ENCODE measurements around the gene NUDC. TPM values are rescaled to one million over a fixed set of nuclear protein-coding genes. Genes with fewer than 3 reads are reported as not detected.

The NUDC gene
- total and polyA plus RNA-seq, 2 of the 13 experiments (the other 11 are each of a cell fraction or from before 2014, with no cell fraction given) = 34.7 to 104 TPM

- peak; percentile 31; the same call in 1 of the 2 replicates for TF ChIP-seq SNAI1 (CRISPR knock-in tag; IDR thresholded peaks at IDR 0.05; ENCODE audit: borderline replicate concordance)
- TF ChIP-seq SP4 (CRISPR knock-in tag; IDR thresholded peaks at IDR 0.05) = peak; percentile 60; the same call in 1 of the 2 replicates
- TF ChIP-seq, protein P1, sequence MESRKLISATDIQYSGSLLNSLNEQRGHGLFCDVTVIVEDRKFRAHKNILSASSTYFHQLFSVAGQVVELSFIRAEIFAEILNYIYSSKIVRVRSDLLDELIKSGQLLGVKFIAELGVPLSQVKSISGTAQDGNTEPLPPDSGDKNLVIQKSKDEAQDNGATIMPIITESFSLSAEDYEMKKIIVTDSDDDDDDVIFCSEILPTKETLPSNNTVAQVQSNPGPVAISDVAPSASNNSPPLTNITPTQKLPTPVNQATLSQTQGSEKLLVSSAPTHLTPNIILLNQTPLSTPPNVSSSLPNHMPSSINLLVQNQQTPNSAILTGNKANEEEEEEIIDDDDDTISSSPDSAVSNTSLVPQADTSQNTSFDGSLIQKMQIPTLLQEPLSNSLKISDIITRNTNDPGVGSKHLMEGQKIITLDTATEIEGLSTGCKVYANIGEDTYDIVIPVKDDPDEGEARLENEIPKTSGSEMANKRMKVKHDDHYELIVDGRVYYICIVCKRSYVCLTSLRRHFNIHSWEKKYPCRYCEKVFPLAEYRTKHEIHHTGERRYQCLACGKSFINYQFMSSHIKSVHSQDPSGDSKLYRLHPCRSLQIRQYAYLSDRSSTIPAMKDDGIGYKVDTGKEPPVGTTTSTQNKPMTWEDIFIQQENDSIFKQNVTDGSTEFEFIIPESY (CRISPR knock-in tag; IDR thresholded peaks at IDR 0.05) = 0 out of 2 replicates have a peak, but pooled peaks have one; percentile 19
- TF ChIP-seq PHB2 (IDR thresholded peaks at IDR 0.05; ENCODE audit: partially characterized antibody) = no peak
- no peak for TF ChIP-seq PRMT3 (CRISPR knock-in tag; IDR thresholded peaks at IDR 0.05; ENCODE audit: borderline replicate concordance, low read depth)
- TF ChIP-seq TOPORS (CRISPR knock-in tag; IDR thresholded peaks at IDR 0.05) = peak; percentile 69
- peak; percentile 89 for TF ChIP-seq ZNF891 (CRISPR knock-in tag; IDR thresholded peaks at IDR 0.05)
- TF ChIP-seq ATM (IDR thresholded peaks at IDR 0.05; ENCODE audit: borderline replicate concordance) = no peak
- TF ChIP-seq TBX2 (CRISPR knock-in tag; IDR thresholded peaks at IDR 0.05; ENCODE audit: borderline replicate concordance) = peak; percentile 82
- TF ChIP-seq ZBTB43 (CRISPR knock-in tag; conservative IDR thresholded peaks at IDR 0.05) = no peak
- TF ChIP-seq, protein P2, sequence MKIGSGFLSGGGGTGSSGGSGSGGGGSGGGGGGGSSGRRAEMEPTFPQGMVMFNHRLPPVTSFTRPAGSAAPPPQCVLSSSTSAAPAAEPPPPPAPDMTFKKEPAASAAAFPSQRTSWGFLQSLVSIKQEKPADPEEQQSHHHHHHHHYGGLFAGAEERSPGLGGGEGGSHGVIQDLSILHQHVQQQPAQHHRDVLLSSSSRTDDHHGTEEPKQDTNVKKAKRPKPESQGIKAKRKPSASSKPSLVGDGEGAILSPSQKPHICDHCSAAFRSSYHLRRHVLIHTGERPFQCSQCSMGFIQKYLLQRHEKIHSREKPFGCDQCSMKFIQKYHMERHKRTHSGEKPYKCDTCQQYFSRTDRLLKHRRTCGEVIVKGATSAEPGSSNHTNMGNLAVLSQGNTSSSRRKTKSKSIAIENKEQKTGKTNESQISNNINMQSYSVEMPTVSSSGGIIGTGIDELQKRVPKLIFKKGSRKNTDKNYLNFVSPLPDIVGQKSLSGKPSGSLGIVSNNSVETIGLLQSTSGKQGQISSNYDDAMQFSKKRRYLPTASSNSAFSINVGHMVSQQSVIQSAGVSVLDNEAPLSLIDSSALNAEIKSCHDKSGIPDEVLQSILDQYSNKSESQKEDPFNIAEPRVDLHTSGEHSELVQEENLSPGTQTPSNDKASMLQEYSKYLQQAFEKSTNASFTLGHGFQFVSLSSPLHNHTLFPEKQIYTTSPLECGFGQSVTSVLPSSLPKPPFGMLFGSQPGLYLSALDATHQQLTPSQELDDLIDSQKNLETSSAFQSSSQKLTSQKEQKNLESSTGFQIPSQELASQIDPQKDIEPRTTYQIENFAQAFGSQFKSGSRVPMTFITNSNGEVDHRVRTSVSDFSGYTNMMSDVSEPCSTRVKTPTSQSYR (CRISPR knock-in tag; IDR thresholded peaks at IDR 0.05; ENCODE audit: borderline replicate concordance) = 0 out of 2 replicates have a peak, but pooled peaks have one; percentile 4
- TF ChIP-seq NR2F6 (IDR thresholded peaks at IDR 0.05) = no peak
- no peak for TF ChIP-seq NR2F6 (CRISPR knock-in tag; IDR thresholded peaks at IDR 0.05)
- no peak for TF ChIP-seq IKZF1 (IDR thresholded peaks at IDR 0.05)
- TF ChIP-seq, protein P3, sequence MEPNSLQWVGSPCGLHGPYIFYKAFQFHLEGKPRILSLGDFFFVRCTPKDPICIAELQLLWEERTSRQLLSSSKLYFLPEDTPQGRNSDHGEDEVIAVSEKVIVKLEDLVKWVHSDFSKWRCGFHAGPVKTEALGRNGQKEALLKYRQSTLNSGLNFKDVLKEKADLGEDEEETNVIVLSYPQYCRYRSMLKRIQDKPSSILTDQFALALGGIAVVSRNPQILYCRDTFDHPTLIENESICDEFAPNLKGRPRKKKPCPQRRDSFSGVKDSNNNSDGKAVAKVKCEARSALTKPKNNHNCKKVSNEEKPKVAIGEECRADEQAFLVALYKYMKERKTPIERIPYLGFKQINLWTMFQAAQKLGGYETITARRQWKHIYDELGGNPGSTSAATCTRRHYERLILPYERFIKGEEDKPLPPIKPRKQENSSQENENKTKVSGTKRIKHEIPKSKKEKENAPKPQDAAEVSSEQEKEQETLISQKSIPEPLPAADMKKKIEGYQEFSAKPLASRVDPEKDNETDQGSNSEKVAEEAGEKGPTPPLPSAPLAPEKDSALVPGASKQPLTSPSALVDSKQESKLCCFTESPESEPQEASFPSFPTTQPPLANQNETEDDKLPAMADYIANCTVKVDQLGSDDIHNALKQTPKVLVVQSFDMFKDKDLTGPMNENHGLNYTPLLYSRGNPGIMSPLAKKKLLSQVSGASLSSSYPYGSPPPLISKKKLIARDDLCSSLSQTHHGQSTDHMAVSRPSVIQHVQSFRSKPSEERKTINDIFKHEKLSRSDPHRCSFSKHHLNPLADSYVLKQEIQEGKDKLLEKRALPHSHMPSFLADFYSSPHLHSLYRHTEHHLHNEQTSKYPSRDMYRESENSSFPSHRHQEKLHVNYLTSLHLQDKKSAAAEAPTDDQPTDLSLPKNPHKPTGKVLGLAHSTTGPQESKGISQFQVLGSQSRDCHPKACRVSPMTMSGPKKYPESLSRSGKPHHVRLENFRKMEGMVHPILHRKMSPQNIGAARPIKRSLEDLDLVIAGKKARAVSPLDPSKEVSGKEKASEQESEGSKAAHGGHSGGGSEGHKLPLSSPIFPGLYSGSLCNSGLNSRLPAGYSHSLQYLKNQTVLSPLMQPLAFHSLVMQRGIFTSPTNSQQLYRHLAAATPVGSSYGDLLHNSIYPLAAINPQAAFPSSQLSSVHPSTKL (CRISPR knock-in tag; IDR thresholded peaks at IDR 0.05) = peak; percentile 28; the same call in 1 of the 2 replicates
- peak; percentile 77; the same call in 1 of the 2 replicates for TF ChIP-seq BORCS8-MEF2B (CRISPR knock-in tag; IDR thresholded peaks at IDR 0.05)
- TF ChIP-seq EP300 (IDR thresholded peaks at IDR 0.05; ENCODE audit: low read depth in 2 of 2, low read length in 2 of 2) = no peak; a peak in 1 of 4 replicates
- no peak for TF ChIP-seq EP300 (CRISPR knock-in tag; IDR thresholded peaks at IDR 0.05; ENCODE audit: borderline replicate concordance)
Measured at GRCh38 chr1:26889551-26890466, 31.7 kb upstream of the NUDC start, which contains the start of gene GPN2 (continued).

All from HepG2 (cell line).